GM19099 (cell line): ENCODE data around the gene GPD2.

ENCODE experiments used
- POLR2A ChIP-seq: IDR thresholded peaks from 3 replicates; pipeline ENCODE4 v1.6.1; 2011; ENCODE audit warnings: low read depth; ENCODE audit not compliant: insufficient read length; ENCODE audit errors: extremely low read depth

GPD2 gene

GRCh38 chr2:156573710-156574109 lies 137.5 kb downstream of the GPD2 start:
- TF ChIP-seq POLR2A, result no peak

GRCh38 chr2:156574112-156574511 lies 137.9 kb downstream of the GPD2 start:
- TF ChIP-seq POLR2A, result no peak

GRCh38 chr2:156576005-156576404 lies 139.8 kb downstream of the GPD2 start:
- no peak for TF ChIP-seq POLR2A

- TF ChIP-seq POLR2A, result no peak
These were observed 144.3 kb downstream of the GPD2 start for GRCh38 chr2:156580501-156580900.

GRCh38 chr2:156581280-156581679 lies 145.1 kb downstream of the GPD2 start:
- TF ChIP-seq POLR2A, result no peak

- no peak for TF ChIP-seq POLR2A
These were observed 149.3 kb downstream of the GPD2 start for GRCh38 chr2:156585457-156585856.

- no peak for TF ChIP-seq POLR2A
These were observed 150.4 kb downstream of the GPD2 start for GRCh38 chr2:156586621-156587020.

- no peak for TF ChIP-seq POLR2A
These were observed 153.4 kb downstream of the GPD2 start for GRCh38 chr2:156589381-156590079.

- no peak for TF ChIP-seq POLR2A
These were observed 154.0 kb downstream of the GPD2 start for GRCh38 chr2:156590085-156590739.

- no peak for TF ChIP-seq POLR2A
These were observed 156.8 kb downstream of the GPD2 start for GRCh38 chr2:156592809-156593593.

- no peak for TF ChIP-seq POLR2A
These were observed 157.4 kb downstream of the GPD2 start for GRCh38 chr2:156593594-156593921.

GRCh38 chr2:156598563-156598962 lies 162.4 kb downstream of the GPD2 start:
- no peak for TF ChIP-seq POLR2A

- TF ChIP-seq POLR2A, result no peak
These were observed 164.0 kb downstream of the GPD2 start for GRCh38 chr2:156600196-156600595.

GRCh38 chr2:156601855-156602551 lies 165.8 kb downstream of the GPD2 start:
- TF ChIP-seq POLR2A, result no peak

GRCh38 chr2:156602552-156602933 lies 166.4 kb downstream of the GPD2 start:
- no peak for TF ChIP-seq POLR2A

GRCh38 chr2:156615836-156616322 lies 179.7 kb downstream of the GPD2 start:
- no peak for TF ChIP-seq POLR2A

- no peak for TF ChIP-seq POLR2A
These were observed 182.9 kb downstream of the GPD2 start for GRCh38 chr2:156619021-156619539.
